SK-N-SH (cell line): ENCODE results near the gene GOLM1. TPM values are rescaled to one million over a fixed set of nuclear protein-coding genes. Genes with fewer than 3 reads are reported as not detected.

Experiments
- CTCF ChIA-PET: fragments of 300-600, 350-600 bp; formaldehyde crosslinking; extraction: SDS; loops from one replicate; lab custom pipeline; 2021; lab: Yijun Ruan, JAX
- POLR2A ChIA-PET: fragments of 350-600 bp; sonication (Branson Sonifier 250); formaldehyde crosslinking; extraction: SDS; loops from one replicate; lab custom pipeline; 2020; ENCODE audit warnings: antibody characterized with exemption, inconsistent platforms; lab: Yijun Ruan, JAX
- DNase-seq: peaks from one replicate; pipeline ENCODE4 v3.0.0; 2012
- H2AFZ ChIP-seq: fragments of 200-600 bp; sonication (generic); 2 replicates; pipeline ENCODE4 v1.8.1; 2016; ENCODE audit warnings: antibody characterized with exemption, mild to moderate bottlenecking, low read depth
- H3F3A ChIP-seq: fragments of 200-600 bp; sonication (generic); replicated peaks from 2 replicates; pipeline ENCODE3; 2016; ENCODE audit warnings: antibody characterized with exemption, mild to moderate bottlenecking; ENCODE audit not compliant: insufficient read depth
- H3K27ac ChIP-seq, 2 experiments: fragments of 200-500 bp in 1 of 2; fragments of 200-600 bp in 1 of 2; sonication (Bioruptor generic) in 1 of 2; sonication (generic), shearing (Covaris generic) in 1 of 2; 2 replicates each; pipeline versions ENCODE4 v1.5.1 to v1.6.1; 2014 to 2016; ENCODE audit warnings: low read depth in 2 of 2, inconsistent platforms in 1 of 2, low read length in 1 of 2, mild to moderate bottlenecking in 1 of 2, mixed read lengths in 1 of 2
- H3K27me3 ChIP-seq: fragments of 200-600 bp; sonication (generic), shearing (Covaris generic); 2 replicates; pipeline ENCODE4 v1.6.1; 2016; ENCODE audit warnings: mixed run types; ENCODE audit not compliant: insufficient read depth
- H3K36me3 ChIP-seq, 2 experiments: fragments of 200-500 bp in 1 of 2; fragments of 200-600 bp in 1 of 2; sonication (Bioruptor generic) in 1 of 2; sonication (generic) in 1 of 2; replicated peaks in 1 of 2; 2 replicates each; pipeline versions ENCODE3 to v1.5.1; 2014 to 2016; ENCODE audit warnings: low read length in 1 of 2, mild to moderate bottlenecking in 1 of 2; ENCODE audit not compliant: insufficient read depth in 2 of 2, control insufficient read depth in 1 of 2
- H3K4me1 ChIP-seq, 2 experiments: fragments of 200-500 bp in 1 of 2; fragments of 200-600 bp in 1 of 2; sonication (Bioruptor generic) in 1 of 2; sonication (generic), shearing (Covaris generic) in 1 of 2; 2 replicates each; pipeline versions ENCODE4 v1.5.1 to v1.6.1; 2014 to 2016; ENCODE audit warnings: low read depth in 1 of 2, low read length in 1 of 2, mixed run types in 1 of 2; ENCODE audit not compliant: insufficient read depth in 2 of 2, control insufficient read depth in 1 of 2
- H3K4me2 ChIP-seq: fragments of 200-600 bp; sonication (generic), shearing (Covaris generic); 2 replicates; pipeline ENCODE4 v1.6.1; 2017; ENCODE audit warnings: mixed run types
- H3K4me3 ChIP-seq, 2 experiments: fragments of 200-500 bp in 1 of 2; fragments of 200-600 bp in 1 of 2; sonication (Bioruptor generic) in 1 of 2; sonication (generic), shearing (Covaris generic) in 1 of 2; 2 replicates each; pipeline versions ENCODE4 v1.5.1 to v1.8.1; 2014 to 2016; ENCODE audit warnings: low read depth in 2 of 2, inconsistent platforms in 1 of 2, low read length in 1 of 2, mild to moderate bottlenecking in 1 of 2, mixed read lengths in 1 of 2, moderate library complexity in 1 of 2
- H3K79me2 ChIP-seq: fragments of 200-600 bp; sonication (generic); 2 replicates; pipeline ENCODE4 v1.8.1; 2017; ENCODE audit warnings: mild to moderate bottlenecking; ENCODE audit not compliant: insufficient read depth
- H3K9ac ChIP-seq: fragments of 200-600 bp; sonication (generic); 2 replicates; pipeline ENCODE4 v1.6.1; 2017; ENCODE audit warnings: mixed run types
- H3K9me2 ChIP-seq: fragments of 200-600 bp; sonication (generic); 2 replicates; pipeline ENCODE4 v1.6.1; 2017; ENCODE audit warnings: mixed run types
- H3K9me3 ChIP-seq: fragments of 200-600 bp; sonication (generic); 2 replicates; pipeline ENCODE4 v1.6.1; 2017; ENCODE audit warnings: mixed run types, mild to moderate bottlenecking, moderate library complexity
- H4K20me1 ChIP-seq: fragments of 200-600 bp; sonication (generic); 2 replicates; pipeline ENCODE4 v1.6.1; 2017; ENCODE audit warnings: mild to moderate bottlenecking, mixed run types; ENCODE audit not compliant: insufficient read depth
- CHD2 ChIP-seq: fragments of 150-350 bp; IDR thresholded peaks from 2 replicates; pipeline ENCODE4 v1.6.1; 2018; ENCODE audit warnings: low read length; ENCODE audit not compliant: partially characterized antibody
- CTCF ChIP-seq: fragments of 200-600 bp; sonication (generic); IDR thresholded peaks from 2 replicates; pipeline ENCODE4 v1.6.1; 2017; ENCODE audit warnings: antibody characterized with exemption, mild to moderate bottlenecking, moderate library complexity
- ELF1 ChIP-seq: IDR thresholded peaks from 2 replicates; pipeline ENCODE4 v1.4.0; 2012
- EP300 ChIP-seq, 2 experiments: IDR thresholded peaks; 2 replicates each; pipeline versions ENCODE4 v1.4.0 to v1.6.1; 2012; ENCODE audit warnings: borderline replicate concordance in 1 of 2, low read depth in 1 of 2, low read length in 1 of 2
- EZH2phosphoT487 ChIP-seq: fragments of 200-600 bp; sonication (generic); IDR thresholded peaks from 2 replicates; pipeline ENCODE4 v1.6.1; 2017; ENCODE audit warnings: low read depth, mixed run types, mild to moderate bottlenecking, antibody characterized with exemption, moderate library complexity, borderline replicate concordance
- FOSL2 ChIP-seq: IDR thresholded peaks from 2 replicates; pipeline ENCODE4 v1.4.0; 2012; ENCODE audit warnings: low read depth, mild to moderate bottlenecking, moderate library complexity, borderline replicate concordance
- MAX ChIP-seq: IDR thresholded peaks from 2 replicates; pipeline ENCODE4 v1.4.0; 2012; ENCODE audit warnings: low read depth
- NFIC ChIP-seq: IDR thresholded peaks from 2 replicates; pipeline ENCODE4 v1.4.0; 2012; ENCODE audit warnings: borderline replicate concordance
- POLR2AphosphoS5 ChIP-seq: IDR thresholded peaks from 2 replicates; pipeline ENCODE4 v1.6.1; 2012; ENCODE audit warnings: low read depth, low read length
- RCOR1 ChIP-seq: fragments of 150-350 bp; IDR thresholded peaks from 2 replicates; pipeline ENCODE4 v1.6.1; 2017; ENCODE audit warnings: antibody characterized with exemption, low read length
- REST ChIP-seq: IDR thresholded peaks from 2 replicates; pipeline ENCODE4 v1.6.1; 2012; ENCODE audit warnings: mild to moderate bottlenecking, low read depth, low read length, moderate library complexity
- RXRA ChIP-seq: IDR thresholded peaks from 2 replicates; pipeline ENCODE4 v1.4.0; 2012; ENCODE audit warnings: low read depth, mild to moderate bottlenecking, borderline replicate concordance
- SIN3A ChIP-seq: IDR thresholded peaks from 2 replicates; pipeline ENCODE4 v1.6.1; 2012; ENCODE audit warnings: low read depth, mild to moderate bottlenecking, low read length, moderate library complexity, borderline replicate concordance
- TAF1 ChIP-seq: IDR thresholded peaks from 2 replicates; pipeline ENCODE4 v1.6.1; 2012; ENCODE audit warnings: low read depth, mild to moderate bottlenecking, low read length, moderate library complexity, borderline replicate concordance
- TEAD4 ChIP-seq: IDR thresholded peaks from 2 replicates; pipeline ENCODE4 v1.4.0; 2012; ENCODE audit warnings: mild to moderate bottlenecking, borderline replicate concordance; ENCODE audit not compliant: insufficient read depth
- WGBS: methylation state at CpG from one replicate; pipeline ENCODE4 v1.1.6; 2017; ENCODE audit warnings: low lambda C conversion rate; 5-methylcytosine and 5-hydroxymethylcytosine counted together
- polyA plus RNA-seq, 3 experiments: library from polyadenylated mRNA; depleted of rRNA; stranded (reverse); fragments of >200 nt; gene quantifications; 2 replicates each; pipeline ENCODE4 v1.2.3, GENCODE V29; 2012

Gene GOLM1
- polyA plus RNA-seq, 1 of the 3 experiments (the other 2 are of a cell fraction), result 69.8 TPM

GRCh38 chr9:85994191-85994590 lies 105.2 kb downstream of the GOLM1 start (continued):
- TF ChIP-seq RCOR1, result no peak

GRCh38 chr9:85987236-85987635 lies 112.1 kb downstream of the GOLM1 start:
- Histone ChIP-seq H3K79me2 (0 out of 2 replicates have a peak, but pooled peaks cover 4% of the 10 kb centered on the region), H3K4me1 (no peaks in the 10 kb centered on the region), H3K9me2 (no peaks in the 10 kb centered on the region; the same call in 1 of the 2 replicates), H3K27me3 (no peaks in the 10 kb centered on the region), H4K20me1 (no peaks in the 10 kb centered on the region), H3K9ac (no peak overlapping the region), H3K9me3 (no peaks in the 10 kb centered on the region), H3K36me3 (peaks cover 24 to 45% of the 10 kb centered on the region in 2 experiments), H3K4me2 (no peak overlapping the region), H3F3A (no peaks in the 10 kb centered on the region), H2AFZ (no peak overlapping the region), H3K4me3 (no peak overlapping the region), H3K27ac (no peak overlapping the region)
- POLR2A ChIA-PET, result no interaction called here
- no peak for TF ChIP-seq ELF1
- TF ChIP-seq MAX, result no peak
- no peak for TF ChIP-seq CTCF
- TF ChIP-seq FOSL2, result no peak
- no peak for TF ChIP-seq POLR2AphosphoS5
- no peak for TF ChIP-seq CHD2
- CTCF ChIA-PET, result no interaction called here
- DNase-seq, result no peak
- 93% methylated on average over 2 of the region's 3 CpGs for WGBS

- Histone ChIP-seq H3K4me2 (no peak overlapping the region), H3K36me3 (peaks cover 50 to 64% of the 10 kb centered on the region in 2 experiments), H3K9me2 (no peaks in the 10 kb centered on the region; the same call in 1 of the 2 replicates), H3K9me3 (no peaks in the 10 kb centered on the region), H3K4me3 (no peak overlapping the region), H2AFZ (no peak overlapping the region), H3K27me3 (no peaks in the 10 kb centered on the region), H3K79me2 (0 out of 2 replicates have a peak, but pooled peaks cover 4% of the 10 kb centered on the region), H3K27ac (no peak overlapping the region), H4K20me1 (no peaks in the 10 kb centered on the region), H3K4me1 (no peaks in the 10 kb centered on the region), H3F3A (no peaks in the 10 kb centered on the region), H3K9ac (no peak overlapping the region)
- no peak for DNase-seq
- no peak for TF ChIP-seq SIN3A
- TF ChIP-seq EP300 (IDR thresholded peaks at IDR 0.05; ENCODE audit: borderline replicate concordance in 1 of 2, low read depth in 1 of 2, low read length in 1 of 2), result no peak
- no peak for TF ChIP-seq POLR2AphosphoS5
- no peak for TF ChIP-seq NFIC
- no peak for TF ChIP-seq TEAD4
- TF ChIP-seq RXRA, result no peak
- no peak for TF ChIP-seq EZH2phosphoT487
- TF ChIP-seq REST, result no peak
- no peak for TF ChIP-seq CHD2
- no peak for TF ChIP-seq TAF1
- no peak for TF ChIP-seq CTCF
- ChIA-PET POLR2A (no interaction called here), CTCF (interaction anchor here (1.0 kb wide), 1 partner anchor 287 kb away, joined by 3 read pairs; no protein-coding TSS in a partner anchor)
- WGBS, result 95% methylated on average over 2 of the region's 2 CpGs
Observed at GRCh38 chr9:85984457-85984856, 114.9 kb downstream of the GOLM1 start.
